Omental fat pad (tissue), 4 donors: Measurements from ENCODE around the gene ERICH3. TPM values are rescaled to one million over a fixed set of nuclear protein-coding genes. Genes with fewer than 3 reads are reported as not detected.

ENCODE experiments used
- ATAC-seq: fragments of 150-250 bp; one replicate; pipeline ENCODE4 v1.9.1; 2016; ENCODE audit warnings: mild to moderate bottlenecking, moderate library complexity; ENCODE audit not compliant: low FRiP score
- DNase-seq: peaks from one replicate; pipeline ENCODE4 v3.0.0-alpha.2; 2019; ENCODE audit warnings: low spot score
- total RNA-seq, 4 donors: library from RNA; depleted of rRNA; stranded (reverse); fragments of >200 nt; gene quantifications; one replicate each; pipeline ENCODE4 v1.1.0, GENCODE V29; 2016
- TF ChIP-seq, protein P1 (sequence below), 3 donors: fragments of 450-650 bp; IDR thresholded peaks; one replicate each; pipeline ENCODE4 v1.5.1; 2016 to 2017; ENCODE audit warnings: antibody characterized with exemption in 3 of 3, mild to moderate bottlenecking in 3 of 3, moderate library complexity in 2 of 3

ERICH3 gene
- total RNA-seq, 4 donors from 2014 or later, result 0.09 to 0.24 TPM; not detected in 2

DNA sequence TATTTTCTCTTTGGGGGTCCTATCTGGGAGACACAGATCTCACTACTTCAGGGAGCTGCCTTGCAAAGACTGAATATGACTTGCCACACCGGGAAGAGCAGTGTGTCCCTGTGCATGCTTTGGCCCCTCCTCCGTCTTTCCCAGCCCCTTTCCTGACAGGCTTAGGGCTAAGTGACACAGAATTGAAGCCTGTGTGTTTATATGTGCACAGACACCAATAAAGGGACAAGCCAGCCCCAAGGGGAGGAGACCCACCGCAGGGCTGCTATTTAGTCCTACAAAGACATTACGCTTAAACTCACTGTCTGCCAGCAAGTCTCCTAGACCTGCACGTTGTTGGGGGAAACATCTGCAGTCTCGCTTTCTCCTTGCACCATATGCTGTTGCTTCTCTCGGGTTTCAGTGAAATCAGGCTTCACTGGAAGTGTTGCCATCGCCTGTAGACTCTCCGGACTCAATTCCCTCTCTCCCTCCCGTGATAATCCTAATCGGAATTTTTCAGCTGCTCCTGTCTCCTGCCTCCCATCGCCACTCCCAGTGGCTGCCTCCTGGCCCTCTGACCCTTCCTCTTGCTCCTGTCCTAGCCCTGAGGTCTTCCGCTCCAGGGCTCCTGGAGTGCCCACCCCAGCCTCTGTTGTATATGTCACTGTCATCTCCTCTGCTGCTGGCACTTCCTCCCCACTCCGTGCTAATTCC is 102.6 kb downstream of the ERICH3 start:
- TF ChIP-seq, protein P1, sequence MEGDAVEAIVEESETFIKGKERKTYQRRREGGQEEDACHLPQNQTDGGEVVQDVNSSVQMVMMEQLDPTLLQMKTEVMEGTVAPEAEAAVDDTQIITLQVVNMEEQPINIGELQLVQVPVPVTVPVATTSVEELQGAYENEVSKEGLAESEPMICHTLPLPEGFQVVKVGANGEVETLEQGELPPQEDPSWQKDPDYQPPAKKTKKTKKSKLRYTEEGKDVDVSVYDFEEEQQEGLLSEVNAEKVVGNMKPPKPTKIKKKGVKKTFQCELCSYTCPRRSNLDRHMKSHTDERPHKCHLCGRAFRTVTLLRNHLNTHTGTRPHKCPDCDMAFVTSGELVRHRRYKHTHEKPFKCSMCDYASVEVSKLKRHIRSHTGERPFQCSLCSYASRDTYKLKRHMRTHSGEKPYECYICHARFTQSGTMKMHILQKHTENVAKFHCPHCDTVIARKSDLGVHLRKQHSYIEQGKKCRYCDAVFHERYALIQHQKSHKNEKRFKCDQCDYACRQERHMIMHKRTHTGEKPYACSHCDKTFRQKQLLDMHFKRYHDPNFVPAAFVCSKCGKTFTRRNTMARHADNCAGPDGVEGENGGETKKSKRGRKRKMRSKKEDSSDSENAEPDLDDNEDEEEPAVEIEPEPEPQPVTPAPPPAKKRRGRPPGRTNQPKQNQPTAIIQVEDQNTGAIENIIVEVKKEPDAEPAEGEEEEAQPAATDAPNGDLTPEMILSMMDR (IDR thresholded peaks at IDR 0.05), result no peak
- no peak for ATAC-seq
- DNase-seq, result no peak

DNA sequence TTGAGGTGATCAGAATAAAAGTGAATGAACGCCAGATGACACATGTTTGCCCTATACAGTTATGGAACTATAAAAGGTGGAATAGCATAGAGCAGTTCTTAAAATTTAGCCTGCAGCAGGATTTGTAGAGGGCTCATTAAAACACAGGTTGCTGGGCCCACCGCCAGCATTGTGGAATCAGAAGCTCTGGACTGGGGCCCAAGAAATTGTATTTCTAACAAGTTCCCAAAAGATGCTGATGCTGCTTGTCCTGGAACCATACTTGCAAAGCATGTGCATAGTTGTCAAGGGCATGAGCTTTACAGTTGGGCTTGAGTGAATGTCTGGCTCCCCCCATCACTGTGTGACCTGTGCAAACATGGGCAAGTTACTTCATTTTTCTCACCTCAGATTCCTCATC is 123.7 kb downstream of the ERICH3 start:
- TF ChIP-seq, protein P1 (IDR thresholded peaks at IDR 0.05), result no peak
- no peak for DNase-seq
- no peak for ATAC-seq

DNA sequence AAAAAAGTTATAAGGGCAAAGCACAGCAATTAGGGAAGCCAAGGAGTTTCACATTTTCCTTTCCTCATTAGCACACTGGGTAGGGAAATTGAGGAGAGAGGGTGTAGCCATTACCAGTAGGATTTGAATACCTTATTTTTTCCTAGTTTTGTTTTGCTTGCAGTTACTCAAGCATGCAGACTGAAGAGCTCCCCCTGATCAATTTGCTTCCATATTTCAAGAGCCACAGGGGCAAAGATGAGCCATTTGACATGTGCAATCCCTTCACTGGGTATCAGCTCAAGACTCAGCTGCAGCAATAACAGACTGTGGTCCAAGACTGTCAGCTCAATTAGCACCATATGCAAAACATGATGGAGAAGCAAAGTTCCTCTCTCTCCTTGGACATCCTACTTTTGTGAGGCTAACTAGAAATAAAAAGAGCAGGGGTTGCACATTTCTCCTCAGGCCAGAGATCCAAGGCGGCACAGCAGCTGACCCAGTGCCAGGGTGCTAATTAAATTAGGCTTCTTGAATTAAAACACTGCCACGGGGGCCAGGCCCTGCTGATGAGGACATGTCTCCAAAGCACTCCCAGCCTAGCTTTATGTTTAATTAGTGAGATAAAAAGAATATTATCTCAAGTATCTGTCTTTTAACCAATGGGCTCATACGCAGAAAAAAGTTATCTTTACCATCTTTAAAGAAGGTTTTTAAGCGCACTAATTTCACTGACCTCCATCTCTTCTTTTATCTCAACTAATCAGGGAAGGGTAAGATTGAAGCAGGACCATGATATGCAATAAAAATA is 124.4 kb downstream of the ERICH3 start:
- no peak for ATAC-seq
- DNase-seq, result no peak
- TF ChIP-seq, protein P1 (IDR thresholded peaks at IDR 0.05), result no peak

DNA sequence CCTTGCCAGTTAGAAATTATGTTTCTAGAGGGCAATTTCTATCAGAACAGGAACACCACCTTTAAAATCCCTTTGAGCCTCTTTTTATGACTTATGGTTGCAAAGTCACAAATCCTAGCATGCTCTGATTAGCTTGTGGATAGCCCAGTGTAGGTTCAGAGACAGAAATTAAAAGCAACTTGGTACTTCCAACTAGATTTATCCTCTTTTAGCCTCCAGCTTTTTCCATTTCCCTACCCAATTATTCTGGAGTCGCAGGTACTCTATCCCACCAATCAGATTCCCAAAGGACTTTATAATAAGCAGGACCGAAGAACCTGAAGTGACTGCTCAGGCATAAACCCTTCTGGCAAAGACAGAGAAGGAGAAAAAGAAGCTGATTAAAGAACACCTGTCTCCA is 127.8 kb downstream of the ERICH3 start:
- TF ChIP-seq, protein P1 (IDR thresholded peaks at IDR 0.05), result no peak
- ATAC-seq (no peak), DNase-seq (no peak)

DNA sequence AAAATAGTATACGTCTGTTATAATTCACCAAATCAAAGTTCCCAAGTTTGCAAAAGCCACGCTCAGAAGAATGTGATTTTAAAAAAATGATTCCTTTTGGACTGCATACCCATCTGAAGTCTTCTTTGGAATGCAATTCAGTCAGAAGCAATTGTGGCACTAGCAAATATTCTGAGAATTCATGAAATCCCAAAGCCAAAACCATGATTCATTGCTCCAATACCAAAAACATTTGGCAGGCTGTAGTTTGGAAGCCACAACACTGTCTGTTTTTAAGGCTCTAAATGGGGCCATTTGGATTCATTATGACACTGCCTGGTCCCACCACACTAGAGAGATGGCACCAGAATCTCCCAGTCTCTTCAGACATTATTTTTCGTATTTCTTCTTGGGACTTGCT is 139.4 kb downstream of the ERICH3 start:
- no peak for ATAC-seq
- TF ChIP-seq, protein P1 (IDR thresholded peaks at IDR 0.05), result no peak
- no peak for DNase-seq

DNA sequence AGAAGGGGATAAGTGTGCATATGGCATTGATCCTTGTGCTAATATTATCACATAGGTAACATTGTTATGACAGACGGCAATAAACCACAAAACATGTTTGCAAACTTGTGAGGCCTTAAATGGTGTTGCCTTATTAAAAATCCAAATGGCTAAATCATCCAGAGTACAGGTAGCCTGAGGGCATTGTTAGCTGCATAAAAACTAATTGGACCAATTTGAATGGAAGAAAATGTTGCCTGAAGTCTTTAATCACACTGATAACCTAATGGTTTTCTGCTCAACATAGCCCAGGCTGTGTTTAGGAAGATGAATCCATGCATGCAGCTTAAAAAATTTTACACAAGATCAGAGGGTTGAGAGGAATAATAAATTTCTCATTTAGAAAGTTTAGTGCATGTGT is 141.8 kb downstream of the ERICH3 start:
- DNase-seq (no peak), ATAC-seq (no peak)
- TF ChIP-seq, protein P1 (IDR thresholded peaks at IDR 0.05), result no peak

DNA sequence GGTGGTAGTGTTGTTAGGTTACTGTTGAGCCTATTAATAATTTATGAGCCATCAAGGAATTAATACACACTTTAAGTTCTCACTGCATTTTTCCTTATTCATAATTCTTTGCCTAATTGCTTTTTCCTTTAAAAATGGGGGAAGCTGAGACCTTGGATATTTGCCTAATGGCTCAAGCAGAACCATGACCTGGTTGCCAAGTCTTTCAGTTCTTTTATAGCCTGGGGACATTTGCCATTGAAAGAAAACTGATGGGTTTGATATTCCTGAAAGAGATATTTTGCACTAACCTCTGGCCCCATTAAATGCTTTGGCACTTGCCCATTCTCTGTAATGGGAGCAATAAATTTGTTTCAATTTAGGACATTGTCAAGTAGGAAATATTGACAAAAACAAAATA is 142.7 kb downstream of the ERICH3 start:
- TF ChIP-seq, protein P1 (IDR thresholded peaks at IDR 0.05), result no peak
- no peak for ATAC-seq
- no peak for DNase-seq
